Measurements from ENCODE around the gene F11R. TPM values are rescaled to one million over a fixed set of nuclear protein-coding genes. Genes with fewer than 3 reads are reported as not detected.
"Not testable (repeated sequence)": the region's sequence is repeated elsewhere in the genome, so short reads cannot be mapped to it uniquely, and the experiment has no call there.

The F11R gene
- polyA plus RNA-seq = 10 to 100 TPM; 11.5 to 53.2 (median 27.7) TPM

- peak within 1 kb of the TSS; percentile 87 to 95 (median 94) for H3K4me3 Mint-ChIP-seq
- peaks cover 7 to 16% (median 11%) of the 10 kb centered on the region in 3 donors for H3K27me3 Mint-ChIP-seq (ENCODE audit: low read depth in 3 of 3)
- H3K36me3 Mint-ChIP-seq = no peaks in the 10 kb centered on the region
- H3K9me3 Mint-ChIP-seq = no peaks in the 10 kb centered on the region
- H3K4me1 Mint-ChIP-seq = peaks cover 25 to 30% of the 10 kb centered on the region in 2 donors
- DNase-seq = peak in 1 of 3 donors; percentile 38
- peak within 1 kb of the TSS; percentile 84 to 97 (median 94) for H3K27ac Mint-ChIP-seq
Observed at GRCh38 chr1:161020509-161021164, at the start of gene F11R. TSS of gene F11R (minus strand) at chr1:161021152. CDS start at chr1:161021073, 79 bp downstream.

GRCh38 chr1:161069731-161070270 lies 48.8 kb upstream of the F11R start, which contains the start of gene ARHGAP30:
TSS of gene ARHGAP30 (minus strand) at chr1:161069891. CDS start at chr1:161069624, 267 bp downstream.
- H3K4me3 Mint-ChIP-seq = peak within 1 kb of the TSS; percentile 91 to 100 (median 97)
- H3K4me1 Mint-ChIP-seq = peaks cover 60 to 73% of the 10 kb centered on the region in 2 donors
- no peaks in the 10 kb centered on the region for H3K9me3 Mint-ChIP-seq
- peaks cover 8 to 14% (median 8%) of the 10 kb centered on the region in 3 donors for H3K36me3 Mint-ChIP-seq
- peaks cover 12 to 27% (median 15%) of the 10 kb centered on the region in 3 donors for H3K27me3 Mint-ChIP-seq (ENCODE audit: low read depth in 3 of 3)
- DNase-seq = peak; percentile 93 to 95 (median 94)
- H3K27ac Mint-ChIP-seq = peak within 1 kb of the TSS; percentile 94 to 98 (median 97)

GRCh38 chr1:161069241-161069640 lies 48.3 kb upstream of the F11R start:
- H3K4me3 Mint-ChIP-seq = peak overlapping the region; percentile 91 to 100 (median 97)
- H3K36me3 Mint-ChIP-seq = peaks cover 11 to 19% (median 13%) of the 10 kb centered on the region in 3 donors
- peak in 1 of 3 donors; percentile 24 for DNase-seq
- H3K27ac Mint-ChIP-seq = peak overlapping the region; percentile 94 to 98 (median 97)
- H3K4me1 Mint-ChIP-seq = peaks cover 66 to 77% of the 10 kb centered on the region in 2 donors
- peaks cover 12 to 27% (median 15%) of the 10 kb centered on the region in 3 donors for H3K27me3 Mint-ChIP-seq (ENCODE audit: low read depth in 3 of 3)
- H3K9me3 Mint-ChIP-seq = no peaks in the 10 kb centered on the region

GRCh38 chr1:161068306-161069234 lies 47.6 kb upstream of the F11R start:
- Mint-ChIP-seq H3K9me3 (no peaks in the 10 kb centered on the region), H3K36me3 (peaks cover 11 to 22% (median 18%) of the 10 kb centered on the region in 3 donors), H3K4me3 (peak overlapping the region; percentile 91 to 100 (median 97)), H3K27ac (peak overlapping the region; percentile 94 to 98 (median 97)), H3K4me1 (peaks cover 72 to 80% of the 10 kb centered on the region in 2 donors), H3K27me3 (ENCODE audit: low read depth in 3 of 3) (peaks cover 12 to 27% (median 15%) of the 10 kb centered on the region in 3 donors)
- DNase-seq = peak; percentile 86 to 88 (median 86)

GRCh38 chr1:161066694-161067093 lies 45.7 kb upstream of the F11R start:
- H3K9me3 Mint-ChIP-seq = no peaks in the 10 kb centered on the region
- peaks cover 19 to 29% (median 25%) of the 10 kb centered on the region in 3 donors for H3K36me3 Mint-ChIP-seq
- H3K27me3 Mint-ChIP-seq (ENCODE audit: low read depth in 3 of 3) = peaks cover 9 to 25% (median 15%) of the 10 kb centered on the region in 3 donors
- peak overlapping the region; percentile 94 to 98 (median 97) for H3K27ac Mint-ChIP-seq
- DNase-seq = peak; percentile 13 to 33 (median 32)
- peak overlapping the region; percentile 91 to 100 (median 97) for H3K4me3 Mint-ChIP-seq
- H3K4me1 Mint-ChIP-seq = peaks cover 83 to 88% of the 10 kb centered on the region in 2 donors

GRCh38 chr1:161065681-161066080 lies 44.7 kb upstream of the F11R start:
- Mint-ChIP-seq H3K4me3 (peak overlapping the region; percentile 78 to 100 (median 97)), H3K27me3 (ENCODE audit: low read depth in 3 of 3) (peaks cover 8 to 25% (median 15%) of the 10 kb centered on the region in 3 donors), H3K4me1 (peaks cover 80 to 87% of the 10 kb centered on the region in 2 donors), H3K27ac (peak overlapping the region; percentile 94 to 98 (median 96)), H3K36me3 (peaks cover 19 to 29% (median 25%) of the 10 kb centered on the region in 3 donors)
- H3K9me3 Mint-ChIP-seq, DNase-seq: not testable (repeated sequence)

- Mint-ChIP-seq H3K36me3 (peaks cover 19 to 37% (median 21%) of the 10 kb centered on the region in 3 donors), H3K4me1 (peaks cover 86 to 93% of the 10 kb centered on the region in 2 donors), H3K4me3 (peak overlapping the region; percentile 73 to 91 (median 78)), H3K27ac (peak overlapping the region; percentile 83 to 98 (median 94)), H3K27me3 (ENCODE audit: low read depth in 3 of 3) (peaks cover 3 to 11% (median 4%) of the 10 kb centered on the region in 3 donors)
- DNase-seq = peak; percentile 43 to 50 (median 47)
- H3K9me3 Mint-ChIP-seq = not testable (repeated sequence)
Observed at GRCh38 chr1:161063936-161064335, 43.0 kb upstream of the F11R start.

- no peak for DNase-seq
- peak overlapping the region in 5 of 6 donors; percentile 40 to 94 (median 80) for H3K27ac Mint-ChIP-seq
- peaks cover 78 to 82% of the 10 kb centered on the region in 2 donors for H3K4me1 Mint-ChIP-seq
- H3K9me3 Mint-ChIP-seq = no peaks in the 10 kb centered on the region
- peaks cover 0 to 2% (median 0%) of the 10 kb centered on the region in 3 donors for H3K27me3 Mint-ChIP-seq (ENCODE audit: low read depth in 3 of 3)
- H3K4me3 Mint-ChIP-seq = peak overlapping the region in 3 of 5 donors; percentile 10 to 78 (median 62)
- H3K36me3 Mint-ChIP-seq = peaks cover 14 to 40% (median 20%) of the 10 kb centered on the region in 3 donors
Observed at GRCh38 chr1:161061419-161061818, 40.5 kb upstream of the F11R start.

GRCh38 chr1:161059293-161059692 lies 38.3 kb upstream of the F11R start:
- Mint-ChIP-seq H3K27ac (peak overlapping the region; percentile 79 to 89 (median 84)), H3K27me3 (ENCODE audit: low read depth in 3 of 3) (peaks cover 0 to 5% (median 0%) of the 10 kb centered on the region in 3 donors), H3K4me1 (peaks cover 65 to 70% of the 10 kb centered on the region in 2 donors), H3K4me3 (peak overlapping the region in 3 of 5 donors; percentile 11 to 54 (median 48)), H3K9me3 (no peaks in the 10 kb centered on the region), H3K36me3 (peaks cover 16 to 40% (median 22%) of the 10 kb centered on the region in 3 donors)
- DNase-seq = no peak

- DNase-seq = no peak
- Mint-ChIP-seq H3K27ac (peak overlapping the region in 2 of 6 donors; percentile 11 to 57), H3K4me3 (no peak overlapping the region), H3K27me3 (ENCODE audit: low read depth in 3 of 3) (peaks cover 0 to 5% (median 2%) of the 10 kb centered on the region in 3 donors), H3K9me3 (no peaks in the 10 kb centered on the region), H3K36me3 (peaks cover 24 to 53% (median 29%) of the 10 kb centered on the region in 3 donors), H3K4me1 (peaks cover 44 to 47% of the 10 kb centered on the region in 2 donors)
Observed at GRCh38 chr1:161054805-161055204, 33.9 kb upstream of the F11R start.

GRCh38 chr1:161054232-161054631 lies 33.3 kb upstream of the F11R start:
- Mint-ChIP-seq H3K9me3 (no peaks in the 10 kb centered on the region), H3K4me1 (peaks cover 39 to 42% of the 10 kb centered on the region in 2 donors), H3K4me3 (no peak overlapping the region), H3K36me3 (peaks cover 24 to 53% (median 29%) of the 10 kb centered on the region in 3 donors), H3K27ac (peak overlapping the region in 4 of 6 donors; percentile 11 to 45 (median 32)), H3K27me3 (ENCODE audit: low read depth in 3 of 3) (peaks cover under 1 to 5% (median 2%) of the 10 kb centered on the region in 3 donors)
- no peak for DNase-seq

- H3K27ac Mint-ChIP-seq = peak overlapping the region in 5 of 6 donors; percentile 46 to 90 (median 67)
- peaks cover 42 to 46% of the 10 kb centered on the region in 2 donors for H3K4me1 Mint-ChIP-seq
- DNase-seq = no peak
- peaks cover 2 to 5% (median 4%) of the 10 kb centered on the region in 3 donors for H3K27me3 Mint-ChIP-seq (ENCODE audit: low read depth in 3 of 3)
- H3K9me3 Mint-ChIP-seq = no peaks in the 10 kb centered on the region
- no peak overlapping the region for H3K4me3 Mint-ChIP-seq
- peaks cover 31 to 57% (median 34%) of the 10 kb centered on the region in 3 donors for H3K36me3 Mint-ChIP-seq
Observed at GRCh38 chr1:161052899-161053298, 31.9 kb upstream of the F11R start.
